ENCODE data around the gene STRAP.
A peak's percentile ranks its signal among the peaks of the same experiment; 100 is the strongest.
"Not testable (repeated sequence)": the region's sequence is repeated elsewhere in the genome, so short reads cannot be mapped to it uniquely, and the experiment has no call there.

The STRAP gene

GRCh38 chr12:15856097-15856982, 25.8 kb upstream of the STRAP start:
- no peak for DNase-seq
- no peaks in the 10 kb centered on the region for H3K36me3 Mint-ChIP-seq (ENCODE audit: low read depth)
- no peak overlapping the region for H3K27ac Mint-ChIP-seq
- H3K4me1 Mint-ChIP-seq (ENCODE audit: low read depth): no peaks in the 10 kb centered on the region
- H3K27me3 Mint-ChIP-seq: peaks cover 6% of the 10 kb centered on the region
- H3K9me3 Mint-ChIP-seq: no peaks in the 10 kb centered on the region
- H3K4me3 Mint-ChIP-seq: no peak overlapping the region

GRCh38 chr12:15858353-15858752, 23.8 kb upstream of the STRAP start:
- DNase-seq: no peak
- Mint-ChIP-seq H3K9me3 (no peaks in the 10 kb centered on the region), H3K27me3 (peaks cover 10% of the 10 kb centered on the region), H3K4me1 (ENCODE audit: low read depth) (no peaks in the 10 kb centered on the region), H3K27ac (no peak overlapping the region), H3K36me3 (ENCODE audit: low read depth) (no peaks in the 10 kb centered on the region), H3K4me3 (no peak overlapping the region)

DNA sequence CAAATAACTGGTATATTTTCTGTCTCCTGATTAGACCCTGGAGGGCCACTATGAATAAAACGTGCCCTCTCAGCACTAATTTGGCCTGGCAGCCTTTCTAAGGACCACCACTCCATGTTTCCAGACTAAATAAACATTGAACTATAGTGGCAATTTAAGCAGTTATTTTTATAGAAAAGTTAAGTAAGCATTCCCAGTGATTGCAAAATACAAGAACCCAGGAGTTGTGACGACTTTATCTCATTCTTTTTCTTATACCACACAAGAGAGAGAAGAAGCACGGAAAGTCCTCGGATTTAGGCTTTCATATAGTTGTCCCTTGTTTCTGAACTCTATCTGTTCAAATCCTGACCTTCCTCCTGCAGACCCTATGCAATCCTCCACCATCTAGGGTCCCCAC, 23.1 kb upstream of the STRAP start:
- Mint-ChIP-seq H3K9me3 (no peaks in the 10 kb centered on the region), H3K27ac (no peak overlapping the region), H3K4me3 (no peak overlapping the region), H3K27me3 (peaks cover 10% of the 10 kb centered on the region), H3K4me1 (ENCODE audit: low read depth) (peaks cover 5% of the 10 kb centered on the region), H3K36me3 (ENCODE audit: low read depth) (no peaks in the 10 kb centered on the region)
- DNase-seq: no peak

DNA sequence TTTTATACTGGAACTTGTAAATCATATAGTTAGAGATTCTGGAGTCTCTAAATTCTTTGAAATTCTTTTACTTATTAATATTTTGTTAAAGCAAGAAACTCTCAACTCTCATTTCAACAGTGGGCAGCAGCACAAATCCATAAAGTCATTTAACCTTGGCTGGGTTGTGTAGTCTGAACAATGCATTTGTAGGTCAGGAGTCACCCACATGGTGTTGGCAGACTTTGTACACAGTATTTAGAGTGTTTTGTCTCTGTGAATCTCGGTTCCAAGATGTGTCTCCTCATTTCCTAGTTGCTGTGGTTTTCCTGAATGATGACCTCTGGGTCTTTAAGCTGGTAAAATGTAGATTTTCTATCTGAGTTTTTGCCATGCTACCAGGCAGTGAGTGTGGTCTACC, 20.8 kb upstream of the STRAP start:
- Mint-ChIP-seq H3K4me1 (ENCODE audit: low read depth) (peaks cover 6% of the 10 kb centered on the region), H3K27me3 (peaks cover 15% of the 10 kb centered on the region), H3K27ac (no peak overlapping the region), H3K9me3 (no peaks in the 10 kb centered on the region), H3K4me3 (no peak overlapping the region), H3K36me3 (ENCODE audit: low read depth) (no peaks in the 10 kb centered on the region)
- no peak for DNase-seq

GRCh38 chr12:15862840-15863239, 19.3 kb upstream of the STRAP start:
- Mint-ChIP-seq H3K36me3 (ENCODE audit: low read depth) (no peaks in the 10 kb centered on the region), H3K4me3 (no peak overlapping the region), H3K9me3 (no peaks in the 10 kb centered on the region), H3K27ac (no peak overlapping the region), H3K27me3 (peaks cover 13% of the 10 kb centered on the region), H3K4me1 (ENCODE audit: low read depth) (peaks cover 6% of the 10 kb centered on the region)
- no peak for DNase-seq

- DNase-seq: no peak
- no peaks in the 10 kb centered on the region for H3K36me3 Mint-ChIP-seq (ENCODE audit: low read depth)
- peaks cover 6% of the 10 kb centered on the region for H3K4me1 Mint-ChIP-seq (ENCODE audit: low read depth)
- H3K27me3 Mint-ChIP-seq: peaks cover 13% of the 10 kb centered on the region
- H3K9me3 Mint-ChIP-seq: no peaks in the 10 kb centered on the region
- H3K4me3 Mint-ChIP-seq: no peak overlapping the region
- H3K27ac Mint-ChIP-seq: no peak overlapping the region
Observed at GRCh38 chr12:15863372-15863771, 18.8 kb upstream of the STRAP start.

- no peaks in the 10 kb centered on the region for H3K9me3 Mint-ChIP-seq
- no peaks in the 10 kb centered on the region for H3K36me3 Mint-ChIP-seq (ENCODE audit: low read depth)
- peaks cover 14% of the 10 kb centered on the region for H3K27me3 Mint-ChIP-seq
- H3K27ac Mint-ChIP-seq: no peak overlapping the region
- H3K4me1 Mint-ChIP-seq (ENCODE audit: low read depth): peaks cover 6% of the 10 kb centered on the region
- DNase-seq: no peak
- H3K4me3 Mint-ChIP-seq: peak overlapping the region; percentile 3
Observed at GRCh38 chr12:15863984-15864383, 18.2 kb upstream of the STRAP start.

DNA sequence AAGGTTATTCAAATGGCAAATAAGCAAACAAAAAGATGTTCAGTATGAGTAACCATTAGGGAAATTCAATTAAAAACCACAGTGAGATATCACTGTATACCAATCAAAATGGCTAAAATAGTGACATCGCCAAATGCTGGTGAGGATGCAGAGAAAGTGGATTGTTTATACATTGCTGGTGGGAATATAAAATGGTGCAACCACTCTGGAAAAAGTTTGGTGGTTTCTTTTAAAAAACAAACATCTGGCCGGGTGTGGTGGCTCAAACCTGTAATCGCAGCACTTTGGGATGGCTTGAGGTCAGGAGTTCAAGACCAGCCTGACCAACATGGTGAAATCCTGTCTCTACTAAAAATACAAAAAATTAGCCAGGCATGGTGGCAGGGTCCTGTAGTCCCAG, 14.0 kb upstream of the STRAP start:
- no peaks in the 10 kb centered on the region for H3K9me3 Mint-ChIP-seq
- no peak overlapping the region for H3K4me3 Mint-ChIP-seq
- H3K4me1 Mint-ChIP-seq (ENCODE audit: low read depth): peaks cover 6% of the 10 kb centered on the region
- peaks cover 12% of the 10 kb centered on the region for H3K27me3 Mint-ChIP-seq
- H3K36me3 Mint-ChIP-seq (ENCODE audit: low read depth): no peaks in the 10 kb centered on the region
- no peak overlapping the region for H3K27ac Mint-ChIP-seq
- no peak for DNase-seq

DNA sequence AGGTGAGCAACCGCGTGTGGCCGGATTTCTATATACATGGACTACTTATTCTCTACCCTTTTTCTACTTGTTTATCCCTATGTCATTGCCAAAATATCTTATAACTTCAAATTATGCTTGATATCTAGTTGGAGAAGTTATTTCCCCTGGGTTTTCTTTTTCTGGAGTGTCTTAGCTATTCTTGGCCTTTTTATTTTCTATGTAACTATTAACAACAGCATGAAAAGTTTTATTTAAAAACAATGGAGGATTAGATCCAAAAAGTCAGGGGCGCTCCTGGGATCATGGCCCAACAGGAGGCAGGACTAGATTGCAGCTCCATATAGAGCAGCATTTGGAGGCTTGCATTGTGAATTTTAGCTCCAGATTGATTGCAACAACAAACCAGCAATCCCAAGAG, 8.6 kb upstream of the STRAP start:
- H3K4me1 Mint-ChIP-seq (ENCODE audit: low read depth): peaks cover 6% of the 10 kb centered on the region
- no peak overlapping the region for H3K4me3 Mint-ChIP-seq
- no peaks in the 10 kb centered on the region for H3K36me3 Mint-ChIP-seq (ENCODE audit: low read depth)
- H3K9me3 Mint-ChIP-seq: no peaks in the 10 kb centered on the region
- DNase-seq: no peak
- peaks cover 23% of the 10 kb centered on the region for H3K27me3 Mint-ChIP-seq
- no peak overlapping the region for H3K27ac Mint-ChIP-seq

- H3K4me3 Mint-ChIP-seq; DNase-seq; H3K27ac Mint-ChIP-seq; H3K9me3 Mint-ChIP-seq; H3K36me3 Mint-ChIP-seq (ENCODE audit: low read depth); H3K4me1 Mint-ChIP-seq (ENCODE audit: low read depth): not testable (repeated sequence)
- H3K27me3 Mint-ChIP-seq: peaks cover 17% of the 10 kb centered on the region
Observed at GRCh38 chr12:15874556-15875145, 7.5 kb upstream of the STRAP start.

DNA sequence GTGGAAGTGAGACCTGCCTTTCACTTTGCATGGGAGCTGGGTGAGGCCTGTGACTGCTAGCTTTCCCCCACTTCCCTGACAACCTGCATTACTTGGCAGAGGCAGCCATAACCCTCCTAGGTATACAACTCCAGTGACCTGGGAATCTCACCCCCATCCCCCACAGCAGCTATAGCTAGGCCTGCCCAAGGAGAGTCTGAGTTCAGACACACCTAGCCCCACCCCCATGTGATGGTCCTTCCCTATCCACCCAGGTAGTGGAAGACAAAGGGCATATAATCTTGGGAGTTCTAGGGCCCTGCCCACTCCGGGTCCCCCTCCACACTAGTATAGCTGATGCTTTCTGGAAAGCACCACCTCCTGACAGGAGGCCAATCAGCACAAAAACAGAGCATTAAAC, 6.3 kb upstream of the STRAP start:
- H3K4me1 Mint-ChIP-seq (ENCODE audit: low read depth): peaks cover 8% of the 10 kb centered on the region
- H3K4me3 Mint-ChIP-seq: peak overlapping the region; percentile 58
- no peak for DNase-seq
- no peaks in the 10 kb centered on the region for H3K9me3 Mint-ChIP-seq
- H3K36me3 Mint-ChIP-seq (ENCODE audit: low read depth): no peaks in the 10 kb centered on the region
- peaks cover 17% of the 10 kb centered on the region for H3K27me3 Mint-ChIP-seq
- no peak overlapping the region for H3K27ac Mint-ChIP-seq

DNA sequence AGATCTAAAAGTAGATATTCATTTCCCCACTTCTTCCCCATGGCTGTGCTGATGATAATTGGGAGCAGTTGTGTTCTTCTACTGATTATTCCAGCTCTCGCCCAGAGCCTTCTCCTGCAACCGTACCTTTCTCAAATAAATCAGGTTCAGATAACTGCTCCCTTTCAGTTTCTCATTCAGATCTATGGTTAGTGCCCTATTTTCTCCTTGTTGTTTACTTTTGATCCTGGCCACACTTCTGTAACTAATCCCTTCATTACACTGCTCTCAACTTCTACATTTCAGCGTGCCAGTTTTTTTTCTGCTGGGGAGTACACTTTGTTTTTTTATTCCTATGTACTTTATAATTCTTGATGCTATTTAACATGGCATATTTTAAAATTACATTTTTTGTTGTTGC, 2.8 kb upstream of the STRAP start:
- H3K4me3 Mint-ChIP-seq: no peak overlapping the region
- peaks cover 30% of the 10 kb centered on the region for H3K4me1 Mint-ChIP-seq (ENCODE audit: low read depth)
- peaks cover 7% of the 10 kb centered on the region for H3K27me3 Mint-ChIP-seq
- H3K36me3 Mint-ChIP-seq (ENCODE audit: low read depth): peaks cover 27% of the 10 kb centered on the region
- DNase-seq: no peak
- H3K27ac Mint-ChIP-seq: no peak overlapping the region
- no peaks in the 10 kb centered on the region for H3K9me3 Mint-ChIP-seq

- Mint-ChIP-seq H3K9me3 (no peaks in the 10 kb centered on the region), H3K4me3 (peak overlapping the region; percentile 43), H3K4me1 (ENCODE audit: low read depth) (peaks cover 37% of the 10 kb centered on the region), H3K27me3 (no peaks in the 10 kb centered on the region), H3K27ac (peak overlapping the region; percentile 12), H3K36me3 (ENCODE audit: low read depth) (peaks cover 40% of the 10 kb centered on the region)
- DNase-seq: no peak
Observed at GRCh38 chr12:15880721-15881120, 1.5 kb upstream of the STRAP start.

DNA sequence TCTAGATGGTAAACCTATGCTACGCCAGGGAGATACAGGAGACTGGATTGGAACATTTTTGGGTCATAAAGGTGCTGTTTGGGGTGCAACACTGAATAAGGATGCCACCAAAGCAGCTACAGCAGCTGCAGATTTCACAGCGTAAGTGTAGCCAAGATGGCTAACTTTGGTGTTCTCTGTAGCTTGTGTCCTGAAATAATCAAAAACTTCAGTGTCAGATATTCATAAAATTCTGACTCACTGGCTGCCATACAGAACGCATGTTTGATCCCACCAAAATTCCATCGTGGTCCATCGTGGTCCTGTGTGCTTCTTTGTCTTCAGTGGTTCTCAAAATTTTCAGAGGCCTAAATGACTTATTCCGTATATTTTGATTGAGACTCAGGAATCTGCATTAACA, 1.3 kb downstream of the STRAP start:
- peak overlapping the region; percentile 99 for H3K27ac Mint-ChIP-seq
- DNase-seq: no peak
- H3K9me3 Mint-ChIP-seq: no peaks in the 10 kb centered on the region
- peaks cover 63% of the 10 kb centered on the region for H3K4me1 Mint-ChIP-seq (ENCODE audit: low read depth)
- no peaks in the 10 kb centered on the region for H3K27me3 Mint-ChIP-seq
- peak overlapping the region; percentile 97 for H3K4me3 Mint-ChIP-seq
- H3K36me3 Mint-ChIP-seq (ENCODE audit: low read depth): peaks cover 67% of the 10 kb centered on the region

- Mint-ChIP-seq H3K9me3 (no peaks in the 10 kb centered on the region), H3K4me3 (no peak overlapping the region), H3K27me3 (no peaks in the 10 kb centered on the region), H3K27ac (peak overlapping the region; percentile 19), H3K4me1 (ENCODE audit: low read depth) (peaks cover 67% of the 10 kb centered on the region), H3K36me3 (ENCODE audit: low read depth) (peaks cover 91% of the 10 kb centered on the region)
- no peak for DNase-seq
Observed at GRCh38 chr12:15886372-15887042, 4.3 kb downstream of the STRAP start.

All from activated T-cell treated with anti-CD3 and anti-CD28 coated beads, Interleukin-2, amount 50 U/mL, for 24 hours (primary cell).